GM23338 (cell line): ENCODE data around the gene FRMD1. TPM values are rescaled to one million over a fixed set of nuclear protein-coding genes. Genes with fewer than 3 reads are reported as not detected.

Source experiments
- ATAC-seq: fragments of 200-7000 bp; cut with Tn5 transposase; 3 replicates; pipeline ENCODE4 v1.9.1; 2020
- DNase-seq: peaks from one replicate; pipeline ENCODE4 v3.0.0-alpha.2; 2015; ENCODE audit warnings: low spot score
- H2AFZ ChIP-seq: fragments of 200-600 bp; sonication (generic); 2 replicates; pipeline ENCODE4 v1.8.0; 2016; ENCODE audit warnings: antibody characterized with exemption, mild to moderate bottlenecking, moderate library complexity
- H3F3A ChIP-seq: fragments of 200-600 bp; sonication (generic); replicated peaks from 2 replicates; pipeline ENCODE4 v1.8.0; 2017; ENCODE audit warnings: antibody characterized with exemption, mixed run types, low read depth
- H3K27ac ChIP-seq: fragments of 200-600 bp; sonication (generic); 2 replicates; pipeline ENCODE4 v1.6.1; 2016; ENCODE audit warnings: low read depth
- H3K27me3 ChIP-seq: fragments of 200-600 bp; sonication (generic); 2 replicates; pipeline ENCODE4 v1.8.0; 2016; ENCODE audit warnings: mild to moderate bottlenecking, mixed run types, moderate library complexity; ENCODE audit not compliant: insufficient read depth
- H3K36me3 ChIP-seq: fragments of 200-600 bp; sonication (generic); 2 replicates; pipeline ENCODE4 v1.8.0; 2016; ENCODE audit warnings: mild to moderate bottlenecking; ENCODE audit not compliant: insufficient read depth
- H3K4me1 ChIP-seq: fragments of 200-600 bp; sonication (generic); 2 replicates; pipeline ENCODE4 v1.8.0; 2016; ENCODE audit warnings: mild to moderate bottlenecking, moderate library complexity; ENCODE audit not compliant: insufficient read depth
- H3K4me2 ChIP-seq: fragments of 200-600 bp; sonication (generic); 2 replicates; pipeline ENCODE4 v1.7.1; 2017; ENCODE audit warnings: mixed run types
- H3K4me3 ChIP-seq: fragments of 200-600 bp; sonication (generic); 2 replicates; pipeline ENCODE4 v1.6.1; 2016; ENCODE audit warnings: mixed run types
- H3K79me2 ChIP-seq: fragments of 200-600 bp; sonication (generic); replicated peaks from 2 replicates; pipeline ENCODE4 v1.8.0; 2017; ENCODE audit warnings: mild to moderate bottlenecking; ENCODE audit not compliant: insufficient read depth
- H3K9me2 ChIP-seq: fragments of 200-600 bp; sonication (generic); 2 replicates; pipeline ENCODE4 v1.8.0; 2017; ENCODE audit not compliant: insufficient read depth
- H4K20me1 ChIP-seq: fragments of 200-600 bp; sonication (generic); replicated peaks from 2 replicates; pipeline ENCODE4 v1.8.0; 2017; ENCODE audit warnings: mild to moderate bottlenecking; ENCODE audit not compliant: insufficient read depth
- H3K27ac Mint-ChIP-seq: 2 replicates; pipeline ENCODE4 v1.8.0; 2020; ENCODE audit warnings: inconsistent platforms, mild to moderate bottlenecking, moderate library complexity, mixed read lengths
- H3K27me3 Mint-ChIP-seq: 3 replicates; pipeline ENCODE4 v1.8.0; 2022; ENCODE audit warnings: low read depth, mild to moderate bottlenecking, moderate library complexity, mixed read lengths, inconsistent platforms; ENCODE audit not compliant: insufficient read depth, poor library complexity
- H3K36me3 Mint-ChIP-seq: 3 replicates; pipeline ENCODE4 v1.8.0; 2021; ENCODE audit warnings: low read depth, mild to moderate bottlenecking, inconsistent platforms, moderate library complexity, mixed read lengths
- H3K4me1 Mint-ChIP-seq: 3 replicates; pipeline ENCODE4 v1.8.0; 2020; ENCODE audit warnings: mild to moderate bottlenecking, inconsistent platforms, mixed read lengths
- H3K4me3 Mint-ChIP-seq: 3 replicates; pipeline ENCODE4 v1.8.0; 2021; ENCODE audit warnings: moderate library complexity, mild to moderate bottlenecking, inconsistent platforms, mixed read lengths
- H3K9me3 Mint-ChIP-seq: 3 replicates; pipeline ENCODE4 v1.8.0; 2020; ENCODE audit warnings: moderate library complexity, mild to moderate bottlenecking, inconsistent platforms, mixed read lengths
- CREB1 ChIP-seq: fragments of 250-450 bp; sonication (Bioruptor Pico); IDR thresholded peaks from 2 replicates; pipeline ENCODE4 v1.5.0; 2020; ENCODE audit warnings: low read depth, mild to moderate bottlenecking, moderate library complexity
- EZH2 ChIP-seq: fragments of 200-600 bp; sonication (generic); IDR thresholded peaks from one replicate; pipeline ENCODE4 v1.8.0; 2017; ENCODE audit warnings: antibody characterized with exemption, mild to moderate bottlenecking, low read depth; ENCODE audit not compliant: unreplicated experiment
- EZH2phosphoT487 ChIP-seq: fragments of 200-600 bp; sonication (generic); IDR thresholded peaks from one replicate; pipeline ENCODE4 v1.8.1; 2018; ENCODE audit warnings: antibody characterized with exemption; ENCODE audit not compliant: unreplicated experiment
- JUNB ChIP-seq: IDR thresholded peaks from one replicate; pipeline ENCODE4 v1.6.1; 2016; ENCODE audit warnings: antibody characterized with exemption; ENCODE audit not compliant: unreplicated experiment
- NANOG ChIP-seq: IDR thresholded peaks from 2 replicates; pipeline ENCODE4 v1.6.1; 2016; ENCODE audit warnings: antibody characterized with exemption, borderline replicate concordance
- STAT1 ChIP-seq: IDR thresholded peaks from one replicate; pipeline ENCODE4 v1.6.1; 2016; ENCODE audit warnings: antibody characterized with exemption; ENCODE audit not compliant: unreplicated experiment
- polyA plus RNA-seq: library from polyadenylated mRNA; unstranded; fragments of >200 nt; fragmentation: Nextera tagmentation; extraction: Ambion mirVana; gene quantifications from 2 replicates; pipeline ENCODE4 v1.2.1, GENCODE V29; 2016
- total RNA-seq: library from RNA; depleted of rRNA; stranded (reverse); fragments of >200 nt; shearing (Covaris generic); gene quantifications from 2 replicates; pipeline ENCODE4 v1.2.3, GENCODE V29; 2014
- TF ChIP-seq, protein P1 (sequence below), 2 experiments: fragments of 200-600 bp in 1 of 2; sonication (generic) in 1 of 2; conservative IDR thresholded peaks; 2 replicates each; pipeline versions ENCODE4 v1.5.1 to v1.6.1; 2016 to 2017; ENCODE audit warnings: antibody characterized with exemption in 2 of 2, low read depth in 2 of 2, mild to moderate bottlenecking in 2 of 2, moderate library complexity in 1 of 2
- TF ChIP-seq, protein P2 (sequence below): IDR thresholded peaks from 2 replicates; pipeline ENCODE4 v1.6.1; 2016; ENCODE audit warnings: antibody characterized with exemption

FRMD1 gene
- total and polyA plus RNA-seq, 2 experiments from 2014 or later = 1.0 to 2.0 TPM

DNA sequence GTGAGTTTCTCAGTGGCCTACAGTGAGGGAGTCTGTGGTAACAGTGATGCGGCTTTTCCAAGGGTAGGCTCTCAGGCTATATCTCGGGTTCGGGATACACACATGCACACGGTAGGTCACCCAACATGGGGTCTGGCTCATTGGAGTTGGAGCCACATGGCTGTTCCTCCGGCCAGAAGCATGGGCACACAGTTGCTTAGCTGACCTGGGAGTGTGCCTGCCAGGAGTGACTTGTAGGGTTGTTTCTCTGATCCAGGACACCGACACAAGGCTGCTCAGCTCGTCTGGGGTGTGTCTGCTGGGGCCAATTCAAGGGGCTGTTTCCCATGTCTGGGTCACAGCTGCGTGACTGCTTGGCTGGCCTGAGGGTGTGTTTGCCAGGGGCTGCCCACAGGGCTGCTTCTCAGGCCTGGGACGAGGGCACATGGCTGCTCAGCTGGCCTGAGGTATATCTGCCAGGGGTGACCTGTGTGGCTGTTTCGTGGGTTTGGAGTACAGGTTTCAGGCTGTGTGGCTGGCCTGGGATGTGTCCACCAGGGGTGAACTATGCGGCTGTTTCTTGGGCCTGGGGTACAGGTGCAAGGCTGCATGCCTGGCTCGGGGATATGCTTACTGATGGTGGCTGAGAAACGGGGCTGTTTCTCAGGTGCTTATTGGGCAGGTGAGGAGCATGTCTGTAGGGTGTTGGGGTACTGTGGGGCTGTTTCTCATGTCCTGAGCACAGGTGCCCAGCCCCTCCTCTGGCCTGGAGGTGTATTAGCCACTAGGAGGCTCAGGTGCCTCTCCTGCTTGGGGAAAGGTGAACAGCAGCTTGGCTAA lies 66.4 kb downstream of the FRMD1 start:
- no peak for TF ChIP-seq NANOG
- TF ChIP-seq, protein P1, sequence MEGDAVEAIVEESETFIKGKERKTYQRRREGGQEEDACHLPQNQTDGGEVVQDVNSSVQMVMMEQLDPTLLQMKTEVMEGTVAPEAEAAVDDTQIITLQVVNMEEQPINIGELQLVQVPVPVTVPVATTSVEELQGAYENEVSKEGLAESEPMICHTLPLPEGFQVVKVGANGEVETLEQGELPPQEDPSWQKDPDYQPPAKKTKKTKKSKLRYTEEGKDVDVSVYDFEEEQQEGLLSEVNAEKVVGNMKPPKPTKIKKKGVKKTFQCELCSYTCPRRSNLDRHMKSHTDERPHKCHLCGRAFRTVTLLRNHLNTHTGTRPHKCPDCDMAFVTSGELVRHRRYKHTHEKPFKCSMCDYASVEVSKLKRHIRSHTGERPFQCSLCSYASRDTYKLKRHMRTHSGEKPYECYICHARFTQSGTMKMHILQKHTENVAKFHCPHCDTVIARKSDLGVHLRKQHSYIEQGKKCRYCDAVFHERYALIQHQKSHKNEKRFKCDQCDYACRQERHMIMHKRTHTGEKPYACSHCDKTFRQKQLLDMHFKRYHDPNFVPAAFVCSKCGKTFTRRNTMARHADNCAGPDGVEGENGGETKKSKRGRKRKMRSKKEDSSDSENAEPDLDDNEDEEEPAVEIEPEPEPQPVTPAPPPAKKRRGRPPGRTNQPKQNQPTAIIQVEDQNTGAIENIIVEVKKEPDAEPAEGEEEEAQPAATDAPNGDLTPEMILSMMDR (conservative IDR thresholded peaks at IDR 0.05; ENCODE audit: low read depth in 2 of 2) = peak in 1 of 2 experiments; percentile 30; a peak in 2 of 4 replicates
- Histone ChIP-seq H3K27ac (no peak overlapping the region), H3K4me3 (no peak overlapping the region), H3K79me2 (no peaks in the 10 kb centered on the region), H3K9me2 (no peaks in the 10 kb centered on the region), H3F3A (no peaks in the 10 kb centered on the region), H3K4me1 (no peaks in the 10 kb centered on the region), H2AFZ (no peak overlapping the region), H3K36me3 (no peaks in the 10 kb centered on the region), H3K4me2 (no peak overlapping the region), H3K27me3 (no peaks in the 10 kb centered on the region), H4K20me1 (no peaks in the 10 kb centered on the region)
- no peak for DNase-seq
- no peak overlapping the region for H3K27ac Mint-ChIP-seq
- no peaks in the 10 kb centered on the region for H3K27me3 Mint-ChIP-seq
- peak; percentile 36; the same call in 2 of the 3 replicates for ATAC-seq
- peaks cover 7% of the 10 kb centered on the region; the same call in 1 of the 3 replicates for H3K36me3 Mint-ChIP-seq
- H3K4me1 Mint-ChIP-seq = peaks cover 9% of the 10 kb centered on the region; the same call in 2 of the 3 replicates
- no peak overlapping the region for H3K4me3 Mint-ChIP-seq
- peaks cover 15% of the 10 kb centered on the region for H3K9me3 Mint-ChIP-seq

DNA sequence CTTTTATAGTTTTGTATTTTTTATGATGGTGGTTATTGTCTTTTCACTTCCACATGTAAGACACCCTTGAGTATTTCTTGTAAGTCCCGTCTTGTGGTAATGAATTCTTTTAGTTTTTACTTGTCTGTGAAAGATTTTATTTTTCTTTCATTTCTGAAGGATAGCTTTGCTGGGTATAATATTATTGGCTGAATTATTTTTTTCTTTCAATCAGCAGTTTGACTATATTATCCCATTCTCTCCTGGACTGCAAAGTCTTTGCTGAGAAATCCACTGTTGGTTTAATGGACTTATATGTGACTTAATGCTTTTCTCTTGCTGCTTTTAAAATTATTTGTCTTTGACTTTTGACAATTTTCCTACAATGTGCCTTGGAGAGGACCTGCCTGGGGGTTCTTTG lies 67.7 kb downstream of the FRMD1 start:
- Mint-ChIP-seq H3K9me3 (peaks cover 15% of the 10 kb centered on the region), H3K27ac (no peak overlapping the region), H3K36me3 (peaks cover 7% of the 10 kb centered on the region; the same call in 1 of the 3 replicates), H3K4me1 (peaks cover 1% of the 10 kb centered on the region; the same call in 2 of the 3 replicates), H3K27me3 (peaks cover 2% of the 10 kb centered on the region), H3K4me3 (no peak overlapping the region)
- Histone ChIP-seq H3K4me2 (no peak overlapping the region), H3K9me2 (no peaks in the 10 kb centered on the region), H3K79me2 (no peaks in the 10 kb centered on the region), H3K4me1 (no peaks in the 10 kb centered on the region), H2AFZ (no peak overlapping the region), H3F3A (no peaks in the 10 kb centered on the region), H3K27ac (no peak overlapping the region), H3K27me3 (no peaks in the 10 kb centered on the region), H3K36me3 (no peaks in the 10 kb centered on the region), H3K4me3 (no peak overlapping the region), H4K20me1 (no peaks in the 10 kb centered on the region)
- no peak for ATAC-seq
- DNase-seq = no peak
- no peak for TF ChIP-seq NANOG
- TF ChIP-seq, protein P2, sequence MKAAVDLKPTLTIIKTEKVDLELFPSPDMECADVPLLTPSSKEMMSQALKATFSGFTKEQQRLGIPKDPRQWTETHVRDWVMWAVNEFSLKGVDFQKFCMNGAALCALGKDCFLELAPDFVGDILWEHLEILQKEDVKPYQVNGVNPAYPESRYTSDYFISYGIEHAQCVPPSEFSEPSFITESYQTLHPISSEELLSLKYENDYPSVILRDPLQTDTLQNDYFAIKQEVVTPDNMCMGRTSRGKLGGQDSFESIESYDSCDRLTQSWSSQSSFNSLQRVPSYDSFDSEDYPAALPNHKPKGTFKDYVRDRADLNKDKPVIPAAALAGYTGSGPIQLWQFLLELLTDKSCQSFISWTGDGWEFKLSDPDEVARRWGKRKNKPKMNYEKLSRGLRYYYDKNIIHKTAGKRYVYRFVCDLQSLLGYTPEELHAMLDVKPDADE = no peak
- no peak for TF ChIP-seq STAT1
- TF ChIP-seq, protein P1 (conservative IDR thresholded peaks at IDR 0.05; ENCODE audit: low read depth in 2 of 2) = no peak
- TF ChIP-seq EZH2phosphoT487 = no peak
- no peak for TF ChIP-seq JUNB
- TF ChIP-seq EZH2 = no peak
- TF ChIP-seq CREB1 (CRISPR knock-in tag) = no peak
